Hematopoietic multipotent progenitor cell treated with erythropoietin and hydrocortisone succinate and interleukin-3 and kit ligand, for 6 days (in vitro differentiated cells): ENCODE measurements around the gene RASA2.
"Not testable (repeated sequence)": the region's sequence is repeated elsewhere in the genome, so short reads cannot be mapped to it uniquely, and the experiment has no call there.

Experiments
- DNase-seq: peaks from one replicate; pipeline ENCODE4 v3.0.0-alpha.2; 2015

The RASA2 gene

GRCh38 chr3:141594357-141594756 is 107.5 kb downstream of the RASA2 start:
- no peak for DNase-seq

GRCh38 chr3:141597931-141598330 is 111.1 kb downstream of the RASA2 start:
- DNase-seq: no peak

GRCh38 chr3:141600331-141600730 is 113.5 kb downstream of the RASA2 start:
- no peak for DNase-seq

DNA sequence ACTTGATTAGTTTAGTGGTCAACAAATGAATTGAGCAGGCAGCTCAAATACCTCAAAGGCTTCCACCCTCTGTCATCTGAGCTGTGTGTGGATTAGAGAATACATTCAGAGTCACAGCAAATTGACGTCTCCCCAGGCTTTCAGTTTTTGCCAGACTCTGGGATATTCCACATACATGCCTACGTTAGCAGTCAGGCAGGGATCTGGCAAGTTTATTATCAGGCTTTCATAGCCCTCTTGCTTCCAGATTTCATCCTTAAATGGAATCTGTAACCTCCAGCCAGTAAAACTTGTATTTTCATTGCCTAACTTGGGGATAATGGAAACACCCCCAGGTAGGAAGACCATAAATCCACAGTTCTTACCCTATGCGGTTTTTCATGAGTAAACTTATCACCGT is 115.9 kb downstream of the RASA2 start:
- no peak for DNase-seq

- DNase-seq: no peak
These were observed 116.7 kb downstream of the RASA2 start for GRCh38 chr3:141603473-141604035.

DNA sequence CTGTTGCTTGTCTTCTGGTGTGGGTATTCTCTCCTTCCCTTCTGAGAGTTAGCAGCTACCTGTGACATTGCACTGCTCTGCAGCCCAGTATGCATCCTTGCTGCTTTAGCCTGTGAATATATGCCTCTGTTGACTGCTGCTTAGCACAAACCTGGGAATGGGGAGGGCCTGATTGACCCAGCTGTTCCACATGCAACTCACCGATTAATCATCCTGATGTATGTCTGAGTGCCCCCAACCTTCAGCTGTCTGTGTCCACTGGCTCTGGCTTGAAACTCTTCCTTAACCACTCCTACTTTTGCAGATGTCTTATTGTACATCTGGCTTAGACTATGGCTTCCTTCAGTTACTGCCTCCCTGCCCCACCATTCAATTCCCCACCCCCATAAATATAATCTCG is 119.1 kb downstream of the RASA2 start:
- no peak for DNase-seq

DNA sequence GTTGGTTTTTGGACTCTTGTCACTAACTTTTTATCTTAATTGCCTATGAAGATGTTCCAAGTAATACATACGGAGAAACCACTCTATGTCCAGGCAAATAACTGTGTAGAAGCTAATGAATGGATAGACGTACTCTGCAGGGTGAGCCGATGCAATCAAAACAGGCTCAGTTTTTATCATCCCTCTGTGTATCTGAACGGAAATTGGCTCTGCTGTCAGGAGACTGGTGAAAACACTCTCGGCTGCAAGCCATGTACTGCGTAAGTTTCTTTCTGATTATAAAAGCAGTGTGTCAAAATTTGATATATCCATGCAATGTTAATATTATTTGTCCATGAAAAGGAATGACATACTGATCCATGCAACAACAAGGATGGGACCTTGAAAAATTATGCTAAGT is 121.6 kb downstream of the RASA2 start:
- no peak for DNase-seq

DNA sequence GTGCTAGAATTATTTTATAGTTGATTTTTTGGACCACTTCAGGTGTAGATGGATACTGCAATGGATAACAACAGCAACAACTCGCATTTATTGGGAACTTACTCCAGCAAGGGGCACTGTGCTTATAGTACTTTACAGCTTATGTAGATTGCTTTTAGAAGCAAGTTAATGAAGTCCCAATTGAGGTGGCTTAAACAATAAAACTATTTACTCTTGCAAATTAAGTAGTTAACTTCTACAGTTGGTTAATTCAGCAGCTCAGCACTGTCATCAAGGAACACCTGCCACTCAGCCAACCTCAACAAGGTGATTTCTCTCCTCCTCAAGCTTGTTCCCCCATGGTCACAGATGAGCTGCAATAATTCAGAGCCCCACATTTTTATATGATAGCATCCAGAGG is 124.1 kb downstream of the RASA2 start:
- no peak for DNase-seq

- no peak for DNase-seq
These were observed 131.5 kb downstream of the RASA2 start for GRCh38 chr3:141618103-141618910.

- DNase-seq: no peak
These were observed 132.1 kb downstream of the RASA2 start for GRCh38 chr3:141618938-141619337.

DNA sequence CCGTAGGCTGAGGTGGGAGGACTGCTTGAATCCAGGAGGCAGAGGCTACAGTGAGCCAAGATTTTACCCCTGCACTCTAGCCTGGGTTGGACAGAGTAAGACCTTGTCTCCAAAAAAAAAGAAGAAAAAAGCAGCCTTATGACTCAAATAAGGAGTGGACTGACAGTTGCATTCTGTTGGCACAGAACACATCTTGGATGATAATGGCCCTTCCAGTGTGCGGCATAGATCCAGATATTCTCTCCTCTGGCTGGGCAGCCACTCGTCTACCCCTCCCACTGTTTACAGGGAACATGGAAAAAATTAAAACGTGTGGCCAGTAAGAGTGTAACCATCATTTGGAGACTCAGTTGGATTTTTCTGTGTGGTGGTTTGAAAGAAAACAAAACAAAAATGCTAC is 132.6 kb downstream of the RASA2 start:
- DNase-seq: no peak

DNA sequence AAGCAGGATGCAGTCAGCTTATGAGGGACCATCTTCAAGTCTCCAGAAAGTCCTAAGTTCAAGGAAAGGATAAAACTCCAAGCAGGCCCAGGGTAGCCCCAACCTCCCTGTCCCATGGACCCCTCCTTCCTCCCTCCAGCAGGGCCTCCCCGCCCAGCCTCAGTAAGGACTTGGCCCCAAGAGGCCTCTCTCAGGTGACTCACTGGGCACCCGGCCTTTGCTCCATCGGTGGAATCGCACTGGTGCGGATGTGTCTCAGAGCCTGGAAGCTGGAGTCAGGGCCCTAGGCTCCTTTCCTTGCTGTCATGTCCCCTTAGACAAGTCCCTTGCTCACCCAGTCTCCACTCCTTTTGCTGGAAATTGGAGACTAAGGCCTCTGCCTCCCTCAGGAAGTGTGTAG is 136.9 kb downstream of the RASA2 start:
- DNase-seq: no peak

- peak; percentile 24 for DNase-seq
These were observed 138.7 kb downstream of the RASA2 start for GRCh38 chr3:141625506-141625905.

- not testable (repeated sequence) for DNase-seq
These were observed 141.5 kb downstream of the RASA2 start for GRCh38 chr3:141628334-141628733.

- DNase-seq: peak; percentile 20
These were observed 142.1 kb downstream of the RASA2 start for GRCh38 chr3:141628868-141629441.

DNA sequence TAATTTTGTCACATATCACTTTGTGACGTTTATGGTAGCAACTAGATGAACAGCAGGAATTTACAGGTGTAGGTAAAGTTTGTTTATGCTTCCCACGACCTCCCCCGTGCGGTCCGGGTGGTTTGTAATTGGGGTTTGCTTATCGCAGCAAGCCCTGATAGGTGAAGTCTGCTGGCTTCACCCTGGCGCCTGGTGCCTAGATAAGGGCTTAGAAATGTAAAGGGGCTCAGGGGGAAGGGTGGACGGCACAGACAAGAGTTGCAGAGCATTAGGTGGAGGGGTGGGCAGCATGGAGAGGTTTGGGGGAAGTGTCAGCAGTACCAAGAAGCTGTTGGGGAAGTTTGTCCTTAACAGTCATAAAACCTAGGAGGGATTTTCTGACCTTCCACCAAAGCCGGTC is 143.1 kb downstream of the RASA2 start:
- peak; percentile 61 for DNase-seq

- no peak for DNase-seq
These were observed 146.1 kb downstream of the RASA2 start for GRCh38 chr3:141632779-141633374.

- no peak for DNase-seq
These were observed 155.4 kb downstream of the RASA2 start for GRCh38 chr3:141642215-141642614.

- DNase-seq: no peak
These were observed 156.6 kb downstream of the RASA2 start for GRCh38 chr3:141643391-141643790.

DNA sequence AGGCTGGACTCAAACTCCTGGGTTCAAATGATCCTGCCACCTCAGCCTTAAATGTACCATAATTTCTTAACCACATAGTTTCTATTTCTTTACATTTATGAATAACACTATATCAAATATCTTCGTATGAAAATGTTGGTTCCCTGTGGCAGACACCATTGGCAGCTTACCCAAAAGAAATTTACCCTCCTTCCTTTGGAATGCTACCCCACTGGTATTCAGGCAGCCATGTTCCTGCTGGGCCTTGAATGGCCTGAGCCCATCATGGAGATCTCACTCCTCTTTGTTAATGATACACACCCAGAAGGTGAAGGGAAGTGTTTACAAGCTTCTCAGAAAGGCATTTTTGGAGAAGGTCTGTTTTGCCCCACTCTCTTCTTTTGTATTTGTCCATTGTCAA is 157.0 kb downstream of the RASA2 start:
- DNase-seq: no peak

- peak; percentile 81 for DNase-seq
These were observed 158.1 kb downstream of the RASA2 start for GRCh38 chr3:141644931-141645330.

GRCh38 chr3:141646760-141647561 is 160.1 kb downstream of the RASA2 start:
- DNase-seq: peak; percentile 90

DNA sequence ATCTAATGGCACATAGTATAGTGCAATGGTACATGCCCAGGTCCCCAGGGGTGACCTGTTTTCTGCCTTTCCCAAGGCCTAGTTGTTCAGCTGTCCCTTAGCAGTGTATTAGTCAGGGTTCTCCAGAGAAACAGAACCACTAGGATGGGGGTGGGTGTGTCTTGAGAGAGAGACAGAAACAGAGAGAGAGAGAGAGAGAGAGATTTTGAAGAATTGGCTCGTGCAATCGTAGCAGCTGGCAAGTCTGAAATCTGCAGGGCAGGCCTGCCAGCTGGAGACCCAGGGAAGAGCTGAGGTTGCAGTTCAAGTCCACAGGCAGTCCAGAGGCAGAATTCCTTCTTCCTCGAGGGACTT is 160.7 kb downstream of the RASA2 start:
- DNase-seq: no peak
